Neural cell (in vitro differentiated cells): Measurements from ENCODE around the gene ZNF22.

Experiments
- EP300 ChIP-seq: fragments of 450-650 bp; conservative IDR thresholded peaks from 2 replicates; pipeline ENCODE4 v1.6.1; 2014; ENCODE audit warnings: antibody characterized with exemption, mild to moderate bottlenecking, moderate library complexity; ENCODE audit not compliant: poor library complexity, severe bottlenecking
- POLR2AphosphoS5 ChIP-seq: IDR thresholded peaks from 2 replicates; pipeline ENCODE4 v1.6.1; 2012
- SMC3 ChIP-seq: fragments of 450-650 bp; conservative IDR thresholded peaks from 2 replicates; pipeline ENCODE4 v1.6.1; 2014; ENCODE audit warnings: antibody characterized with exemption, mild to moderate bottlenecking, moderate library complexity; ENCODE audit not compliant: poor library complexity
- TF ChIP-seq, protein P1 (sequence below): fragments of 450-650 bp; IDR thresholded peaks from 2 replicates; pipeline ENCODE4 v1.5.1; 2014; ENCODE audit warnings: antibody characterized with exemption, mild to moderate bottlenecking, moderate library complexity; ENCODE audit not compliant: poor library complexity, severe bottlenecking

- TF ChIP-seq, protein P1, sequence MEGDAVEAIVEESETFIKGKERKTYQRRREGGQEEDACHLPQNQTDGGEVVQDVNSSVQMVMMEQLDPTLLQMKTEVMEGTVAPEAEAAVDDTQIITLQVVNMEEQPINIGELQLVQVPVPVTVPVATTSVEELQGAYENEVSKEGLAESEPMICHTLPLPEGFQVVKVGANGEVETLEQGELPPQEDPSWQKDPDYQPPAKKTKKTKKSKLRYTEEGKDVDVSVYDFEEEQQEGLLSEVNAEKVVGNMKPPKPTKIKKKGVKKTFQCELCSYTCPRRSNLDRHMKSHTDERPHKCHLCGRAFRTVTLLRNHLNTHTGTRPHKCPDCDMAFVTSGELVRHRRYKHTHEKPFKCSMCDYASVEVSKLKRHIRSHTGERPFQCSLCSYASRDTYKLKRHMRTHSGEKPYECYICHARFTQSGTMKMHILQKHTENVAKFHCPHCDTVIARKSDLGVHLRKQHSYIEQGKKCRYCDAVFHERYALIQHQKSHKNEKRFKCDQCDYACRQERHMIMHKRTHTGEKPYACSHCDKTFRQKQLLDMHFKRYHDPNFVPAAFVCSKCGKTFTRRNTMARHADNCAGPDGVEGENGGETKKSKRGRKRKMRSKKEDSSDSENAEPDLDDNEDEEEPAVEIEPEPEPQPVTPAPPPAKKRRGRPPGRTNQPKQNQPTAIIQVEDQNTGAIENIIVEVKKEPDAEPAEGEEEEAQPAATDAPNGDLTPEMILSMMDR = no peak
- TF ChIP-seq EP300 (no peak), POLR2AphosphoS5 (no peak), SMC3 (no peak)
These were observed 52.0 kb downstream of the ZNF22 start for GRCh38 chr10:45052700-45053099.
